Measurements from ENCODE around the gene SARNP.
A peak's percentile ranks its signal among the peaks of the same experiment; 100 is the strongest.

SARNP gene

DNA sequence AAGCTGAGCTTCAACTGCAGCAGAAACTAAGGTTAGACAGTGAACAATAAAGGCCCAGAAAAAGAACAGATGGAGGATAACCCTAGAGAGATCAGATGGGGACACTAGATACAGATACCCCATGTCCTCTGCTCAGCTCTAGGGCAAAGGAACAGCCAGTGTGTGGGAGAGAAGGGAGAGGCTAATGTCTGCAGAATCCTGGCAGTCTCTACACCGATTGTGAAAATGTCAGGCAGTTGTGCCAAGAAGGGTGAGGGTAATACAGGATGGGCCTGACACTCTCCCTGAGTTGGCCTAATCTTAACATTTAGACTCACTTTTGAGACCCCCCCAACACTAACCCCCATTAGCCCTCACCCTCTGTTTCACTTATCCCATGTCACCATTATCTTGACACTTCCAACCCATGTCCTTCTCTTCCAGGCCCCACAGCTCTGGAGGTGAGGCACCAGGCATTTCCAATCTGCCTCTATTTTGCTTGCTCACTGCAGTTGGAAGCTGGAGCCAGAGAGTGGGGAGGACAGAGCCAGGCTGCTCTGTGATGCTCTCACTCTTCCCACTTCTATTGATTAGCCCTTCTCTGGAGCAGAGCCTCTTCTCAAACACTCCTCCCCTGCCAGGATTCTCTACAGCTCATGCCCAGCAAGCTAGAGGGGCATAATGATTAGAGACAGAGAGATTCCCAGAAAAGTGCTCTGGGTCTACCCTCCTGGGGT lies 104.7 kb downstream of the SARNP start:
- Histone ChIP-seq H3K9me3 (ENCODE audit: control insufficient read depth, low read length) (no peaks in the 10 kb centered on the region), H3K4me3 (ENCODE audit: low read length) (peak overlapping the region; percentile 85), H3K4me1 (ENCODE audit: control insufficient read depth, insufficient read depth, low read length) (peaks cover 70% of the 10 kb centered on the region), H3K36me3 (ENCODE audit: control insufficient read depth, insufficient read depth, low read length, severe bottlenecking) (no peaks in the 10 kb centered on the region), H3K27me3 (replicated peaks; ENCODE audit: control insufficient read depth, insufficient read depth, low read length) (no peaks in the 10 kb centered on the region), H3K9ac (ENCODE audit: low read length) (peak overlapping the region; percentile 94)
- DNase-seq (ENCODE audit: low read depth): no peak

DNA sequence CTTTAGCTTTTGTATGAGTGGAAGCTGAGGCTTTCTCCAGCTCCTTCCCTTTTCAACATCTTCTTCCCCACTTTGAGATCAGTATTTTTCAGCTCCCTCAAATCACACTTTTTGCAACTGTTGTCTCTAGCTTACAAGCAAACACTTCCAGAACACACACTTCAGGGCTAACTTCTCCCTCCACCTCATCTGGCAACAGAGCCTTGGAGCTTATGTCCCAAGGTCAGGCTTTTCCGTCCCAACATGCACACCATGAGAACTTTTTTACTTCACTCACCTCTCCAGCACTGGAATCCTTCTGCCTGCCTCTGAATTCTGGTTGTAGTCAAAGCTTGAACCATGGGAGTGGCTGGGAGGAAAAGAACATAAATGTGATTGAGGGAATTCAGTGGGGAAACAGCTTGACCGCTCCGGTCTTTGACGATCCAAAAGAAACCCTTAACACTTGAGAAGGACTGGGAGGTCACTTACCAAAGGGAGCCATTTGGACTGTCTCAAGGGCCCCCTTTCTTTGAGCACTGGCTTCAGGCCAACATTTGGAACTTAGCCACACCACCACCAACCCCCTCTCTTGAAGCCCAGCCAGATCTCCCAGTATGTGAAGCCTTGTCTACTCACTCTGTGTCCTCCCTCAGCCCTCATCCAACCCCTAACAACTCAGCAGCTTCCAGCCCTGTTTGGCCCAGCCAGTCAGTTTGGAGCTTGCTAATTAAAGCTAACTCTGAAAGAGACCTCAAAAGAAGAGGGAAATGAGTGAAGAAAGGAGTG lies 105.6 kb downstream of the SARNP start:
- no peaks in the 10 kb centered on the region for H3K9me3 ChIP-seq (ENCODE audit: control insufficient read depth, low read length)

DNA sequence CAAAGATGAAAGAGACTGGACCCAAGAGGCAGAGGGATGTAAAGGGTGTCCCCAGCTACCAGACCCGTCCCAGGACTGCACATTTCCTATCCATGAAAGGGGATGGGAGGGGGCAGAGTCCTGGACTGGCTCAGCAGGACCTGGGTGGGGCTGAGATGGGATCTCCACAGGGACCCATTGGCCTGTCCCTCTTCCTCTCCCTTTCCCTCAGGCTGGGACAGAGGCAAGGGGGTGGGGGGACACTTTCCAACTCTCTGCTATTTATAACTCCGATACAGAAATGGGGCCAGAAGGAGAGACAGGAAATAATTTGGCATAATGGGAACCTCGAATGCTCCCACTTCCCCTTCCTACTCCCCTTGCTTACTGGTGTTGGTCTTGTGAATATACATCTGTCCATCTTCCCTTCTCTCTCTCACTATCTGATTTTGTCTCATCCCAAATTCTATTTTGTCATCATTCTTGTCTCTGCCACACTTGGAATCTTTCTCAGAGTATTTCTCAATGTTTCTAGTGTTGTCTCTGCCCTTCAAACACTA lies 108.8 kb downstream of the SARNP start:
- Histone ChIP-seq H3K9me3 (ENCODE audit: control insufficient read depth, low read length) (no peaks in the 10 kb centered on the region), H3K4me3 (ENCODE audit: low read length) (peak overlapping the region; percentile 85), H3K4me1 (ENCODE audit: control insufficient read depth, insufficient read depth, low read length) (peaks cover 79% of the 10 kb centered on the region), H3K36me3 (ENCODE audit: control insufficient read depth, insufficient read depth, low read length, severe bottlenecking) (peaks cover 6% of the 10 kb centered on the region), H3K9ac (ENCODE audit: low read length) (peak overlapping the region; percentile 94), H3K27me3 (replicated peaks; ENCODE audit: control insufficient read depth, insufficient read depth, low read length) (no peaks in the 10 kb centered on the region)
- no peak for DNase-seq (ENCODE audit: low read depth)

More for the DNA sequence above, 105.6 kb downstream of the SARNP start:
- Histone ChIP-seq H3K9ac (ENCODE audit: low read length) (peak overlapping the region; percentile 94), H3K4me3 (ENCODE audit: low read length) (peak overlapping the region; percentile 85), H3K36me3 (ENCODE audit: control insufficient read depth, insufficient read depth, low read length, severe bottlenecking) (no peaks in the 10 kb centered on the region), H3K27me3 (replicated peaks; ENCODE audit: control insufficient read depth, insufficient read depth, low read length) (no peaks in the 10 kb centered on the region), H3K4me1 (ENCODE audit: control insufficient read depth, insufficient read depth, low read length) (peaks cover 63% of the 10 kb centered on the region)
- no peak for DNase-seq (ENCODE audit: low read depth)

DNA sequence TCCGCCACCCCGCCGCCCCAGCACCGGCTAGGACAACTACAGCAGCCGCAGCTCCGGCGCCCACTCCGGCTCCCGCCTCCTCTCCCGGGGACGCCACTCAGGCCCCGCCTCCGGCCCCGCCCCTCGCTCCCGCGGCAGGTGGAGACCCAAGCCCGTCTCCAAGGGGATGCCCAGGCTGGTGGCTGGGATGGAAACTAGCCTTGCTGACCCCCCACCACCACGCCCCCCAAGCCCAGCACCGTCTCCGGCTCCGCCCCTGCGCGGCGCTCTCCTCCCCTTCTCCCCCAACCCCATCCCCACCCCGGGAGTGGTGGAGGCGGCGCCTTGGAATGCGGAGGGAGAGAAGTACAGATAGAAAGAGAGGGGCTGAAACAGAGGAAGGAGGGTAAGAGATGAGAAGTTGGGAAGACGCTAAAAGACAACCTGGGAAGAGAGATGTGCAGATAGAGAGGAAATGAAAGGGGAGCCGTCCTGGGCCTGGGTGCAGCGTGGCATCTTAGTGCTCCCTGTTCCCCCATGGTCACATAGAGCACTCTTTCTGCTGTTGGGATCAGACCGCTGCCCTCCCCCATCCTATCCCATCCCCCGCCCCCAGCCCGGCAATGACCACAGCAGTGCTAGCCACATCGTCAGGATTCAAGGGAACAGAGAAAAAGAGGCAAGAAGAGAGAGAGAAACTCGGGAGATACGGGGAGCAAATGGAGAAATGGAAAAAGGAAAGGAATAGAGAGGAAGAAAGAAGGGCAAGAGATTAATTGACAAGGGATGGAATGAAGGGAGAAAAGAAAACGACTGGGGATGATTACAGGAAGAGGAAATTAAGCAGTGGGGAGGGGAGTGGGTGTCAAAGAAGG lies 109.5 kb downstream of the SARNP start, which contains the start of gene ITGA7:
Gene ITGA7 (minus strand): TSS at position 64 of the 854 bp plus-strand sequence. CDS start 222 bp downstream, outside the sequence.
- Histone ChIP-seq H3K36me3 (ENCODE audit: control insufficient read depth, insufficient read depth, low read length, severe bottlenecking) (peaks cover 6% of the 10 kb centered on the region), H3K9me3 (ENCODE audit: control insufficient read depth, low read length) (no peaks in the 10 kb centered on the region), H3K4me1 (ENCODE audit: control insufficient read depth, insufficient read depth, low read length) (peaks cover 79% of the 10 kb centered on the region), H3K4me3 (ENCODE audit: low read length) (peak within 1 kb of the TSS; percentile 85), H3K9ac (ENCODE audit: low read length) (peak within 1 kb of the TSS; percentile 94), H3K27me3 (replicated peaks; ENCODE audit: control insufficient read depth, insufficient read depth, low read length) (no peaks in the 10 kb centered on the region)
- peak; percentile 72 for DNase-seq (ENCODE audit: low read depth)
